Common myeloid progenitor, CD34-positive (primary cell): ENCODE measurements around the gene AMER1. TPM values are rescaled to one million over a fixed set of nuclear protein-coding genes. Genes with fewer than 3 reads are reported as not detected.
"Not testable (repeated sequence)": the region's sequence is repeated elsewhere in the genome, so short reads cannot be mapped to it uniquely, and the experiment has no call there.

ENCODE experiments used
- CTCF ChIA-PET: fragments of 350-600 bp; sonication (Branson Sonifier 250); formaldehyde crosslinking; loops from one replicate; lab custom pipeline; 2021; ENCODE audit warnings: antibody characterized with exemption; lab: Charles Lee
- POLR2A ChIA-PET: fragments of 350-600 bp; sonication (Branson Sonifier 250); formaldehyde crosslinking; loops from one replicate; lab custom pipeline; 2021; ENCODE audit warnings: antibody characterized with exemption; lab: Charles Lee
- DNase-seq, 3 donors: peaks; one replicate each; pipeline versions ENCODE4 v3.0.0 to v3.0.0-alpha.2; 2013
- H3K27ac ChIP-seq, 2 experiments: 1 replicate in 1 of 2; 2 replicates in 1 of 2; pipeline ENCODE4 v1.7.0; 2013; ENCODE audit warnings: inconsistent platforms in 2 of 2, low read length in 2 of 2, mild to moderate bottlenecking in 2 of 2, low read depth in 1 of 2, moderate library complexity in 1 of 2; ENCODE audit not compliant: severe bottlenecking in 2 of 2, insufficient read depth in 1 of 2, poor library complexity in 1 of 2
- H3K27me3 ChIP-seq, 5 experiments: replicated peaks in 2 of 5; 1 replicate in 3 of 5; 2 replicates in 2 of 5; pipeline versions ENCODE4 v1.6.1 to v1.7.0; 2013; ENCODE audit warnings: low read length in 4 of 5, mild to moderate bottlenecking in 2 of 5, moderate library complexity in 2 of 5, inconsistent platforms in 1 of 5; ENCODE audit not compliant: insufficient read depth in 5 of 5, control insufficient read depth in 4 of 5
- H3K36me3 ChIP-seq, 4 experiments: 1 replicate in 2 of 4; 2 replicates in 2 of 4; pipeline versions ENCODE4 v1.6.1 to v1.7.0; 2013; ENCODE audit warnings: low read length in 3 of 4, control low read depth in 1 of 4, mild to moderate bottlenecking in 1 of 4; ENCODE audit not compliant: control insufficient read depth in 4 of 4, insufficient read depth in 4 of 4
- H3K4me1 ChIP-seq, 4 experiments: 1 replicate in 3 of 4; 2 replicates in 1 of 4; pipeline versions ENCODE4 v1.6.1 to v1.7.1; 2013; ENCODE audit warnings: low read length in 3 of 4, mild to moderate bottlenecking in 3 of 4, control low read depth in 1 of 4, inconsistent platforms in 1 of 4, moderate library complexity in 1 of 4; ENCODE audit not compliant: control insufficient read depth in 4 of 4, insufficient read depth in 4 of 4; ENCODE audit errors: control extremely low read depth in 1 of 4
- H3K4me3 ChIP-seq, 7 experiments: 1 replicate in 4 of 7; 2 replicates in 3 of 7; pipeline versions ENCODE4 v1.5.1 to v1.7.0; 2013; ENCODE audit warnings: mild to moderate bottlenecking in 7 of 7, low read length in 6 of 7, moderate library complexity in 6 of 7, inconsistent platforms in 2 of 7, low read depth in 2 of 7, control low read depth in 1 of 7; ENCODE audit not compliant: insufficient read depth in 4 of 7, control insufficient read depth in 1 of 7; ENCODE audit errors: extremely low read depth in 1 of 7
- H3K9me3 ChIP-seq, 5 experiments: 1 replicate in 4 of 5; 2 replicates in 1 of 5; pipeline versions ENCODE4 v1.6.1 to v1.7.1; 2013; ENCODE audit warnings: low read length in 4 of 5, mild to moderate bottlenecking in 2 of 5, inconsistent platforms in 1 of 5, low read depth in 1 of 5, moderate library complexity in 1 of 5; ENCODE audit not compliant: control insufficient read depth in 4 of 5, insufficient read depth in 2 of 5; ENCODE audit errors: control extremely low read depth in 1 of 5
- WGBS: methylation state at CpG from one replicate; pipeline ENCODE4 v1.1.5; 2013; ENCODE audit not compliant: insufficient coverage; 5-methylcytosine and 5-hydroxymethylcytosine counted together
- polyA plus RNA-seq: library from polyadenylated mRNA; unstranded; fragments of 120-200 nt; gene quantifications from one replicate; pipeline ENCODE4 v1.2.1, GENCODE V29; 2013

The AMER1 gene
- polyA plus RNA-seq, result 4.5 TPM

DNA sequence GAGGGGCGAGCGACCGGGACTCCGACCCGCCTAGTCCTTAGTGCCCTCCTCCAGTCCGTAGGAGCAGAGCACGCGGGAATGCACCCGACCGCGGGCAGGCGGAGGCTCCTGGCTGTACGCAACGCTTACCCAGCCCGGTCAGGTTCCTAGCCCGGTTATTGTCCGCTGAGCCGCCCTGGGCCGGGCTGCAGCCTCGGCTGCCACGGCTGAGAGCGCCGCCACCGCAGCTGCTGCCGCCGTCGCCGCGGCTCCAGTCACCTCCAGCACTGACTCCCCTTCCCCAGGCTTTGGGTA, at the start of gene AMER1:
TSS of gene AMER1 (minus strand) at position 268 of the 294 bp plus-strand sequence. CDS start 12,422 bp downstream, outside the sequence.
- 37% methylated on average over 21 of the region's 29 CpGs for WGBS
- Histone ChIP-seq H3K4me3 (peak within 1 kb of the TSS; percentile 59 to 84 (median 72)), H3K4me1 (peaks cover 0 to 22% (median 16%) of the 10 kb centered on the region in 4 experiments), H3K27ac (peak within 1 kb of the TSS; percentile 78 to 90), H3K27me3 (peaks cover 0 to 9% (median 0%) of the 10 kb centered on the region in 5 experiments), H3K9me3 (no peaks in the 10 kb centered on the region), H3K36me3 (no peaks in the 10 kb centered on the region)
- ChIA-PET CTCF (interaction anchor here (0.6 kb wide), 1 partner anchor 189 kb away, joined by 3 read pairs; no protein-coding TSS in a partner anchor), POLR2A (no interaction called here)
- DNase-seq, result no peak

DNA sequence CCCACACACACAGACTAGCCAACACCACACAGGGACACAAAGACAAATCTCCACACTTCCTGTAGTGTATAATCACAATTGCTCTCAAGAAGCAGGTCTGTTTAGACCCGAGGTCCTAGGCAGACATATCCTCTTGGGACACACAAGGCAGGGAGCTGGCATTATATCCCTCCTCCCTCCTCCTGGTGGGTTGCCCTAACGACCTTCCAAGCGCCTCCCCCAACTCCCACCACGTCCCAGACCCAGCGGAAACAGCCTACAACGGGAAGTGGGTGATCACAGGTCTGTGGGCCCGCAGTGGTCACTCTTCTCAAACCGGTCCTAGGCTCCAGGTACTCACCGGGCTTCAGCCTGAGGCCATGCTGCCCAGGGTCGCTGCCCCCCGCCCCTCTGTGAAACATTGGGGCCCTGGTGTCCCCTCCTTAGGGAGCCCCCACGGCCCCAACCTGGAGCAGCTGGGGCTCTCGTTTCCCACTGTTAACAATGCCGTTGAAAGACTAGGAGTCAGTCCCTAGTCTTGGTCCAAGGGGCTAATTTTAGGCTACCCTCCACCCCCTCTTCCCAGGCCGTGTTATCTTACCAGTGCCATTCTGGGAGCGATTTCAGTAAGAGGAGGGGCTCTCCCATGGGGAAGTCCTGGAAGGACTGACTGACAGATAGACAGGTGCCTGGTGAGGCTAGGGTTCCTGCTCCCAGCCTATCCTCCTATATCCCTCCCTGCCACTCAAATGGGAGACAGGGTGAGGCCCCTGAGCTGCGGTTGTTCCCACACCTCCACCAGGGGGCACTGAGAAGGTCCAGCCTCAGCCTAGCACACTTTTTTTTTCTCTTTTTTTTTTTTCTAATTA, 24.8 kb upstream of the AMER1 start, which contains the start of gene ASB12:
TSS of gene ASB12 (minus strand) at position 485 of the 848 bp plus-strand sequence. CDS start 4,957 bp downstream, outside the sequence.
- CTCF ChIA-PET, result no interaction called here
- no peaks in the 10 kb centered on the region for H3K27me3 ChIP-seq

DNA sequence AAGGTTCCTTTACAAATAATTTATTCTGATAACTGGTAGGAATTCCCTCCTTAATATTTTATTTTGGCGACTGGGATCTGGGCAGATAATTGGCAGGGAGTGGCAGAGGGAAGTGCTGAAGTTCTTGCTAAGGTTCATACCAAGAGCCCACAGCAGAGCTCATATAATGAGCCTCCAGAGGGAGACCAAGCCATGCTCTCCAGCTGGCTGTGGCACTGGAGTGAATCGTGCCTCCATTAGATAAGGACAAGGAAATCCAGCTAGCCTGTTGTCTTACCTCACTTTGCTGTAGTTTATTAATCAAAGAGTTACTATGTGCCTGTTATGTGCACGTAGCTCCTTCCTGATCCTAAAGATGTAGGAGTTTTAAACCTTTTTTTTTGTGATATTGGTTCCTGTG, 23.6 kb upstream of the AMER1 start:
- no peaks in the 10 kb centered on the region for H3K9me3 ChIP-seq
- WGBS, result 57% methylated on average over 1 of the region's 3 CpGs
- POLR2A ChIA-PET, result no interaction called here

More for the DNA sequence above, 24.8 kb upstream of the AMER1 start, which contains the start of gene ASB12:
- no peak for DNase-seq
- no peak within 1 kb of the TSS for H3K4me3 ChIP-seq
- no peak within 1 kb of the TSS for H3K27ac ChIP-seq
- POLR2A ChIA-PET, result no interaction called here
- H3K36me3 ChIP-seq, result no peaks in the 10 kb centered on the region
- H3K9me3 ChIP-seq, result no peaks in the 10 kb centered on the region
- WGBS, result 78% methylated on average over 9 of the region's 17 CpGs
- H3K4me1 ChIP-seq, result no peaks in the 10 kb centered on the region

DNA sequence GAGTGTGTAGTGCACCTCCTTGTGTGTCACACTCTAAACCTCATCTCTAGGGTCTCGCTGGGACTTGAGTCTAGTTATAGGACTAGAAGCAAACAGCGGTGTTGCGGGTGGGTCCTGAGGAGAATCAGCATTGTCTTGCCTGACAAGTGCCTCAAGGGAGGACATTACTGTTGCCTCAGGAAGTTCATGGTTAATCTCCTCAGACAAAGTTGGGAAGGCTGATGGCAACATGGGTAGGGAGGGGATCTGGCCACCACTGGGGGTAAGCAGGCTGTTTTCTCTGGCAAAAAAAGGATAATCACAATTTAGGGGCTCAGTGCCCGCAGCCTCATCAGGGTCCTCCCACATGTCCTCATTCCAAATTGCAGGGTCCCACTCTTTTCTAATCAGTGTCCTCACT, 12.5 kb upstream of the AMER1 start:
- ChIA-PET POLR2A (no interaction called here), CTCF (no interaction called here)
- Histone ChIP-seq H3K27me3 (no peaks in the 10 kb centered on the region), H3K4me1 (no peaks in the 10 kb centered on the region), H3K9me3 (no peaks in the 10 kb centered on the region), H3K4me3 (no peak overlapping the region), H3K27ac (no peak overlapping the region), H3K36me3 (no peaks in the 10 kb centered on the region)
- no peak for DNase-seq
- WGBS, result 95% methylated on average over 3 of the region's 4 CpGs

More for the DNA sequence above, 23.6 kb upstream of the AMER1 start:
- Histone ChIP-seq H3K27ac (no peak overlapping the region), H3K27me3 (no peaks in the 10 kb centered on the region), H3K4me3 (no peak overlapping the region), H3K36me3 (no peaks in the 10 kb centered on the region), H3K4me1 (no peaks in the 10 kb centered on the region)
- CTCF ChIA-PET, result no interaction called here
- DNase-seq, result no peak

DNA sequence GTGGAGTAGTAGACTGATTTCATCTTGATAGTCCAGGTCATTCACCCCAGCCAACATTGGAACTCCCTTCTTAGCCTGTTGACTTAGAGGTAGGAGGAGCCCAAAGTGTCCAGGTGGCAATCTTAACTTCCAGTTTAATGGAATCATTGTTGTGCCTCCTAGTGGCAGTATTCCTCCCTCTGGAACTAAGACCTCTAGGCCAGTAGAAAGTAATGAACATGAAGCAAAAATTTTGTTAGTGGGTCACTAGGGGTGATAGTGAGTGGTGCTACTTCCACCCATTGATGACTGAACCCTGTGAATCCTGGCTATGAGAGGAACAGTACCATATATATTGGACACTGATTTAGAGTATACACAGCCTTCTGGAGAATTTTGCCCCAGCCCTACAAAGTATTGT, 8.5 kb upstream of the AMER1 start:
- POLR2A ChIA-PET, H3K4me1 ChIP-seq, H3K27ac ChIP-seq, CTCF ChIA-PET, H3K27me3 ChIP-seq, H3K9me3 ChIP-seq, H3K36me3 ChIP-seq, H3K4me3 ChIP-seq, DNase-seq: not testable (repeated sequence)

DNA sequence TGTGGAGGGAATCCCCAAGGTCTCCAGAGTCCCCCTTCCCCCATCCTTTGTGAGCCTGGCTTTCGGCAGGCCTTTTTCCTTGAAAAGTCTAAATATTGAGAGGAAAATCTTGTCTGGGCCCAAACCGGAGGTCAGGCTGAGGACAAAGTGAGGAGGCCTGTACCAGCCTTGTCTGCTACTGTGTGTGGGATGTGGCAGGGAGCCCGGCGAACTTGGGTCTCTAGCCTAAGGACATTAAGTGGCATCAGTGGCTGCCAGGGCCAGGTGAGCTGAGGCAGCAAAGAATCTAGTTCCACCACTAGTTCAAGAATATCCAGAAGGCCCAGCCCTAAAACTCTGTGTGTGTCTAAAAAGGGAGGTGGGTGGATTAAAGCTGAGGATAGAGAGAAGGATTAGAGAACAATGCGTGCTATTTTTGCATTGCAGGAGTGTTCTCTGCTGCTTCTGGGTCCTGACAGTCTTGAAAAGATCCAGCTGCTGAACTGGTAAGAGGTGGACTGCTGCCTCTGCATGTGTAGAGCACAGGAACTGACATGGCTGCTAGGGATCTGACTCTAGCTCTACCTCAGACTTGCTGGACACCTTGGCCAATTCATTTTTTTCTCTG, 1.2 kb upstream of the AMER1 start:
- Histone ChIP-seq H3K36me3 (no peaks in the 10 kb centered on the region), H3K4me3 (peak overlapping the region; percentile 34 to 84 (median 72)), H3K9me3 (no peaks in the 10 kb centered on the region), H3K4me1 (peaks cover 0 to 22% (median 16%) of the 10 kb centered on the region in 4 experiments), H3K27ac (peak overlapping the region; percentile 78 to 90), H3K27me3 (peaks cover 0 to 9% (median 0%) of the 10 kb centered on the region in 5 experiments)
- ChIA-PET CTCF (no interaction called here), POLR2A (no interaction called here)
- 65% methylated on average over 4 of the region's 5 CpGs for WGBS
- no peak for DNase-seq
